ENCODE data around the gene CD93. TPM values are rescaled to one million over a fixed set of nuclear protein-coding genes. Genes with fewer than 3 reads are reported as not detected.

CD93 gene
- polyA plus RNA-seq, 2 of the 4 experiments (the other 2 are of a cell fraction), result not detected

- Histone ChIP-seq H3K4me1 (no peaks in the 10 kb centered on the region), H3K4me3 (no peak overlapping the region), H3K4me2 (no peak overlapping the region), H3K9me3 (no peaks in the 10 kb centered on the region), H3K27ac (no peak overlapping the region)
- no peak for TF ChIP-seq EHF (CRISPR knock-in tag; IDR thresholded peaks at IDR 0.05)
- ChIA-PET POLR2A (no interaction called here), CTCF (interaction anchor here (0.9 to 11.3 kb wide), 5 partner anchors 11 to 383 kb away, joined by 3 to 125 read pairs (median 5); partner anchors contain the start of gene THBD)
- 68% methylated on average over 1 of the region's 1 CpG for WGBS (ENCODE audit: missing lambda C conversion rate)
- DNase-seq (ENCODE audit: low read depth in 1 of 2, low spot score in 1 of 2) (no peak), ATAC-seq (no peak), FAIRE-seq (no peak)
Measured at GRCh38 chr20:23068283-23068682, 17.8 kb downstream of the CD93 start.

GRCh38 chr20:23066772-23067171, 19.4 kb downstream of the CD93 start:
- 69% methylated on average over 3 of the region's 3 CpGs for WGBS (ENCODE audit: missing lambda C conversion rate)
- no peak for DNase-seq (ENCODE audit: low read depth in 1 of 2, low spot score in 1 of 2)
- peaks cover 8% of the 10 kb centered on the region for H3K4me1 ChIP-seq
- H3K27ac ChIP-seq, result no peak overlapping the region
- TF ChIP-seq ZSCAN20 (CRISPR knock-in tag; IDR thresholded peaks at IDR 0.05) (no peak), NR3C1 (IDR thresholded peaks at IDR 0.05) (no peak), TP53 (CRISPR knock-in tag; IDR thresholded peaks at IDR 0.05) (no peak), EHMT2 (IDR thresholded peaks at IDR 0.05; ENCODE audit: low read depth) (no peak), RAD21 (conservative IDR thresholded peaks at IDR 0.05 in 1 of 2, IDR thresholded peaks at IDR 0.05 in 1 of 2) (no peak), GATA3 (IDR thresholded peaks at IDR 0.05; ENCODE audit: borderline replicate concordance) (no peak), HES2 (IDR thresholded peaks at IDR 0.05) (no peak), RARB (CRISPR knock-in tag; IDR thresholded peaks at IDR 0.05) (no peak), E2F6 (IDR thresholded peaks at IDR 0.05; ENCODE audit: borderline replicate concordance, low read depth) (no peak), CBX8 (IDR thresholded peaks at IDR 0.05) (no peak), JUN (IDR thresholded peaks at IDR 0.05) (no peak), ELK1 (IDR thresholded peaks at IDR 0.05; ENCODE audit: low read depth, low read length) (no peak), REST (IDR thresholded peaks at IDR 0.05) (no peak), FOSB (CRISPR knock-in tag; IDR thresholded peaks at IDR 0.05) (no peak), NFE2L2 (conservative IDR thresholded peaks at IDR 0.05; ENCODE audit: low read length) (no peak), HMGXB4 (CRISPR knock-in tag; IDR thresholded peaks at IDR 0.05; ENCODE audit: borderline replicate concordance) (no peak), CHD4 (IDR thresholded peaks at IDR 0.05; ENCODE audit: borderline replicate concordance) (no peak), BHLHE40 (IDR thresholded peaks at IDR 0.05; ENCODE audit: low read depth, low read length) (no peak), ATOH8 (CRISPR knock-in tag; IDR thresholded peaks at IDR 0.05; ENCODE audit: low read depth) (no peak), HDAC2 (IDR thresholded peaks at IDR 0.05) (no peak)
- ChIA-PET CTCF (interaction anchor here (0.6 to 11.3 kb wide), 6 partner anchors 17 to 382 kb away, joined by 3 to 125 read pairs (median 3); partner anchors contain the start of gene THBD), POLR2A (interaction anchor here (0.8 kb wide), 1 partner anchor 283 kb away, joined by 3 read pairs; no protein-coding TSS in a partner anchor)
- no peak for ATAC-seq
- no peak overlapping the region for H3K4me2 ChIP-seq
- H3K4me3 ChIP-seq, result no peak overlapping the region
- no peaks in the 10 kb centered on the region for H3K9me3 ChIP-seq
- no peak for FAIRE-seq
